ENCODE results near the gene TP73. TPM values are rescaled to one million over a fixed set of nuclear protein-coding genes. Genes with fewer than 3 reads are reported as not detected.
"Not testable (repeated sequence)": the region's sequence is repeated elsewhere in the genome, so short reads cannot be mapped to it uniquely, and the experiment has no call there.

The TP73 gene
- total RNA-seq, 1 experiment from 2014 or later, result 2.6 TPM

- DNase-seq (ENCODE audit: low read depth), result no peak
Measured at GRCh38 chr1:3741566-3742438, 89.5 kb downstream of the TP73 start.

GRCh38 chr1:3742439-3743298 is 90.4 kb downstream of the TP73 start:
- no peak for DNase-seq (ENCODE audit: low read depth)

GRCh38 chr1:3743421-3743820 is 91.1 kb downstream of the TP73 start:
- no peak for DNase-seq (ENCODE audit: low read depth)

- no peak for DNase-seq (ENCODE audit: low read depth)
Measured at GRCh38 chr1:3743826-3744225, 91.5 kb downstream of the TP73 start.

GRCh38 chr1:3744646-3745045 is 92.3 kb downstream of the TP73 start:
- no peak for DNase-seq (ENCODE audit: low read depth)

- no peak for DNase-seq (ENCODE audit: low read depth)
Measured at GRCh38 chr1:3745071-3745470, 92.8 kb downstream of the TP73 start.

GRCh38 chr1:3745590-3746381 is 93.5 kb downstream of the TP73 start:
- no peak for DNase-seq (ENCODE audit: low read depth)

GRCh38 chr1:3746389-3746829 is 94.1 kb downstream of the TP73 start:
- DNase-seq (ENCODE audit: low read depth), result no peak

- DNase-seq (ENCODE audit: low read depth), result peak; percentile 55
Measured at GRCh38 chr1:3746830-3747521, 94.7 kb downstream of the TP73 start.

GRCh38 chr1:3747522-3747848 is 95.2 kb downstream of the TP73 start:
- no peak for DNase-seq (ENCODE audit: low read depth)

GRCh38 chr1:3747903-3748302 is 95.6 kb downstream of the TP73 start:
- DNase-seq (ENCODE audit: low read depth), result no peak

- not testable (repeated sequence) for DNase-seq (ENCODE audit: low read depth)
Measured at GRCh38 chr1:3748316-3748900, 96.1 kb downstream of the TP73 start.

GRCh38 chr1:3749512-3749911 is 97.2 kb downstream of the TP73 start:
- no peak for DNase-seq (ENCODE audit: low read depth)

- DNase-seq (ENCODE audit: low read depth), result no peak
Measured at GRCh38 chr1:3750741-3751140, 98.4 kb downstream of the TP73 start.

GRCh38 chr1:3752400-3752945 is 100.2 kb downstream of the TP73 start, which contains the start of gene CCDC27:
TSS of gene CCDC27 (plus strand) at chr1:3752450. CDS start at chr1:3752482, 32 bp downstream.
- no peak for DNase-seq (ENCODE audit: low read depth)

GRCh38 chr1:3753656-3754454 is 101.5 kb downstream of the TP73 start:
- DNase-seq (ENCODE audit: low read depth), result no peak

GRCh38 chr1:3756394-3756793 is 104.1 kb downstream of the TP73 start:
- DNase-seq (ENCODE audit: low read depth), result no peak

GRCh38 chr1:3759164-3759563 is 106.8 kb downstream of the TP73 start:
- no peak for DNase-seq (ENCODE audit: low read depth)

GRCh38 chr1:3759796-3760195 is 107.5 kb downstream of the TP73 start:
- DNase-seq (ENCODE audit: low read depth), result no peak
